ENCODE data around the gene PNPLA4.
A peak's percentile ranks its signal among the peaks of the same experiment; 100 is the strongest.

PNPLA4 gene

DNA sequence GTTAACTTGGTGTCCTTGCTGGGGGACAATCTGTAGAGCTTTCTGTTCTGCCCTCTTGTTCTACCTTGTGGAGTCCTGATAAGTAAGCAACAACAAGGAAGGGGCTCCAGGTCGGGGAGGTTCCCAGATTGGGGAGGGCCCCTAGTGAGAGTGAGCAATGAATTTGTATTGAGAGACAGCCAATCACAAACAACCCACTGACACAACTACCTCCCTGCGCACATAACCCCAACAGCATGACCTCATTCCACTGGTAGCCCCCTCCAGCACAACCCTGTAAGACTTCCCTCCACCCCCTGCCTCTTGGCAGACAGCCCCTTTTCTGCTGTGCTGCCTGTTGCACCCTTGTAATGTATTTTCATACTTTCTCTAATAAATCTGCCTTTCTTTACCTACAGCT lies 19.7 kb upstream of the PNPLA4 start:
- TF ChIP-seq EZH2 (IDR thresholded peaks at IDR 0.05) (no peak), POLR2AphosphoS5 (IDR thresholded peaks at IDR 0.05; ENCODE audit: borderline replicate concordance, low read depth, low read length) (no peak), FOXP2 (optimal IDR thresholded peaks at IDR 0.05; ENCODE audit: control extremely low read depth, extremely low read length, insufficient read depth) (no peak)
- no peak overlapping the region for H3K9ac ChIP-seq (ENCODE audit: insufficient read length)
- DNase-seq (ENCODE audit: low read depth, low spot score) = no peak

GRCh38 chrX:7943600-7944245 lies 16.5 kb upstream of the PNPLA4 start:
- no peak for DNase-seq (ENCODE audit: low read depth, low spot score)
- Histone ChIP-seq H3K4me3 (no peak overlapping the region), H3K36me3 (ENCODE audit: insufficient read depth, low read length) (no peaks in the 10 kb centered on the region), H3K9ac (ENCODE audit: insufficient read length) (no peak overlapping the region), H3K27ac (no peak overlapping the region), H3K9me3 (ENCODE audit: low read depth, low read length) (no peaks in the 10 kb centered on the region)
- no peak for TF ChIP-seq POLR2AphosphoS5 (IDR thresholded peaks at IDR 0.05; ENCODE audit: borderline replicate concordance, low read depth, low read length)
- TF ChIP-seq FOXP2 (optimal IDR thresholded peaks at IDR 0.05; ENCODE audit: control extremely low read depth, extremely low read length, insufficient read depth) = no peak
- no peak for TF ChIP-seq EZH2 (IDR thresholded peaks at IDR 0.05)

More for the DNA sequence above, 19.7 kb upstream of the PNPLA4 start:
- H3K27ac ChIP-seq = no peak overlapping the region
- no peak overlapping the region for H3K4me3 ChIP-seq
- no peaks in the 10 kb centered on the region for H3K9me3 ChIP-seq (ENCODE audit: low read depth, low read length)
- no peaks in the 10 kb centered on the region for H3K36me3 ChIP-seq (ENCODE audit: insufficient read depth, low read length)

DNA sequence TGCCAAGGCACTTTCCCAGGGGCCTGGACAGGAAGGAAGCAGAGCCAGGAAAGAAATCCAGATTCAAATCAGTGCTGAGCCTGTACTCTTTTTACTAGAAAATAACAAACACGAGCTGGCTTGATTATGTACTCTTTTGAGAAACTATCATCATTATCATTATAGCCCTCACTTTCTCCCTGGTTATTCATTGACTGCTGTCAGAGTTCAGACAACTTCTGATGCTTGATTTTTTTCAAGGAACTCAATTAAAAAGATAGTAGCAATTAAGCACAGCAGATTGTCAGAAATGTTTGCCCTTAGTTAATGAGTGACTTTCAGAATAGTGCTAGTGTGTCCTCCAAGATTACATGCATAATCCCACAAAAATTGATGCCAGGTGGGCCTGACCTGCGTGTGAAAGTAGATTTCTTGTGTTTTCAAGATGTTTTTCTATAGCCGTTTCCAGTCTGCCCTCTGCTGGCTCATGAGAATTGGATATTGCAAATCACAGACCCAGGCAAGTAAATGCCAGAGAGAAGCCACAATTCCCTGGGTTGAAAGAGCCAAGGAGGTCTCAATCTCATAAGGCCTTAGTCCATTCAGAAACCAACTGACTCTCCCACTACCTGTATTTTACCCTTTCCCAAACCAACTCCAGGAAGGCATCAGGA lies 14.3 kb upstream of the PNPLA4 start:
- no peak overlapping the region for H3K9ac ChIP-seq (ENCODE audit: insufficient read length)
- DNase-seq (ENCODE audit: low read depth, low spot score) = peak; percentile 48
- H3K27ac ChIP-seq = no peak overlapping the region
- TF ChIP-seq POLR2AphosphoS5 (IDR thresholded peaks at IDR 0.05; ENCODE audit: borderline replicate concordance, low read depth, low read length) = no peak
- TF ChIP-seq EZH2 (IDR thresholded peaks at IDR 0.05) = no peak
- TF ChIP-seq FOXP2 (optimal IDR thresholded peaks at IDR 0.05; ENCODE audit: control extremely low read depth, extremely low read length, insufficient read depth) = no peak
- no peaks in the 10 kb centered on the region for H3K36me3 ChIP-seq (ENCODE audit: insufficient read depth, low read length)
- H3K4me3 ChIP-seq = no peak overlapping the region
- no peaks in the 10 kb centered on the region for H3K9me3 ChIP-seq (ENCODE audit: low read depth, low read length)

GRCh38 chrX:7934026-7934425 lies 6.8 kb upstream of the PNPLA4 start:
- no peak overlapping the region for H3K9ac ChIP-seq (ENCODE audit: insufficient read length)
- TF ChIP-seq EZH2 (IDR thresholded peaks at IDR 0.05) (no peak), POLR2AphosphoS5 (IDR thresholded peaks at IDR 0.05; ENCODE audit: borderline replicate concordance, low read depth, low read length) (no peak), FOXP2 (optimal IDR thresholded peaks at IDR 0.05; ENCODE audit: control extremely low read depth, extremely low read length, insufficient read depth) (no peak)
- H3K27ac ChIP-seq = no peak overlapping the region
- H3K9me3 ChIP-seq (ENCODE audit: low read depth, low read length) = no peaks in the 10 kb centered on the region
- H3K36me3 ChIP-seq (ENCODE audit: insufficient read depth, low read length) = no peaks in the 10 kb centered on the region
- H3K4me3 ChIP-seq = no peak overlapping the region
- DNase-seq (ENCODE audit: low read depth, low spot score) = no peak

DNA sequence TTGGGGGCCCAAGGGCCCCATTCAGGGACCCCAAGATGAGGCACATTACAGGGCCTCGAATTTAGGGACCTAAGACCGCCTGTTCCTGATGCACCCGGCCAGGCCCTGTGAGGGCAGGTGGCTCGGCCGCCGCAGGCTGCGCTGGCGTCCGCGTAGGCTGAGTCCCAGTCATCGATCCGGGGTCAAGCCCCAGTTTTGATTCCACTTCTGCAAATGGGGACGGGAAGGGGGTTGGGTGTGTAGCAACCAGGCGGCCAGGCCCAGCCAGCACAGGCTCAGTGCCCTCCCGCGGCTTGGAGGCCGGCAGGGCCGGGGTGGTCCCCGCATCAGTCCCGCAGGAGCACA lies 327 bp downstream of the PNPLA4 start:
- H3K9ac ChIP-seq (ENCODE audit: insufficient read length) = no peak overlapping the region
- TF ChIP-seq POLR2AphosphoS5 (IDR thresholded peaks at IDR 0.05; ENCODE audit: borderline replicate concordance, low read depth, low read length) (no peak), EZH2 (IDR thresholded peaks at IDR 0.05) (no peak), FOXP2 (optimal IDR thresholded peaks at IDR 0.05; ENCODE audit: control extremely low read depth, extremely low read length, insufficient read depth) (no peak)

DNA sequence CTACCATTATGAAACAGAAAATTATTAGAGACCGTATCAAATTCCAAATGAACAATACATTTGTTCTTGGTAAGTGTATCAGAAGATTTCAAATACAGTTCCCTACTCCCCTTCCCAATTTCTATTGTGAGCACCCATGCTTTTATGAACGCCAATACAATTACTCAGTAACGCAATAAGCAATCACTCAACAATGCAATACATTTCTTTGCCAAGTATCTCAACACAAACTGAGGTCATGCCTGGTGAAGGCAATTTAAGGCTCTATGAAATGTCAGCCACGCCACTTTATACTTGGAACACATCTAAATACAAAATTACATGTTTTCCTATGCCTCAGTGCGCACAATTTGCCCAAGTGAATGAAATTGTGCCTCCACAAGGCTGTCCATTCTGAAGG lies 712 bp downstream of the PNPLA4 start:
- Histone ChIP-seq H3K9ac (ENCODE audit: insufficient read length) (no peak overlapping the region), H3K4me3 (no peak overlapping the region), H3K9me3 (ENCODE audit: low read depth, low read length) (no peaks in the 10 kb centered on the region), H3K27ac (no peak overlapping the region), H3K36me3 (ENCODE audit: insufficient read depth, low read length) (no peaks in the 10 kb centered on the region)
- TF ChIP-seq POLR2AphosphoS5 (IDR thresholded peaks at IDR 0.05; ENCODE audit: borderline replicate concordance, low read depth, low read length) (no peak), EZH2 (IDR thresholded peaks at IDR 0.05) (no peak), FOXP2 (optimal IDR thresholded peaks at IDR 0.05; ENCODE audit: control extremely low read depth, extremely low read length, insufficient read depth) (no peak)
- no peak for DNase-seq (ENCODE audit: low read depth, low spot score)

More for the DNA sequence above, 327 bp downstream of the PNPLA4 start:
- no peak for DNase-seq (ENCODE audit: low read depth, low spot score)
- no peak overlapping the region for H3K27ac ChIP-seq
- no peaks in the 10 kb centered on the region for H3K9me3 ChIP-seq (ENCODE audit: low read depth, low read length)
- no peak overlapping the region for H3K4me3 ChIP-seq
- H3K36me3 ChIP-seq (ENCODE audit: insufficient read depth, low read length) = no peaks in the 10 kb centered on the region

DNA sequence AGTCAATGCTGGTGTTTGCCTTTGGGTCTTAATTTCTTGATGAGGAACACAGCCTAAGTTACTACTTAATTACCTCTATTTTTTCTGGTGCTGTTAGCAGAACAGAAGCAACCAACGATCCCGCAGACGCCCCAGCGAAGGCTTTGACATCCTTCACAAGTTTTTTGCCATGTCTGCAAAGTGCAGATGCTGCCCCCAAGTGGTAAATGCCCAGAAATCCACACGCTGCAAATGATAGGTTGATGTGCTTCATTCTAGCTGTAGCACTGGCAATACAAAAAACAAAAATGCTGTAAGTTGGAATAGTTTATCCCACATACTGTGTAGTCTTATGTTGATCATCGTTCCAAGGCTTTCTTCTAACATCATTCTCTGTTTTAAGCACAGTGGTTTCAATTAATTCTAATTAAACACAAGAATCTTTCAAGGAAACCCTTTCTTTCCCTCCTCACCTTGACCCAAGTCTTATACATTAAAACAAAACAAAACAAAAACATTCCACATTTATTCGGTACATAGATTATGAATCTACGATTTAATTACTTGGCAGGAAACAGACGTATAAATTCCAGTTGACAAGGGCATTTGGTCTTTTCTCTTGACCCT lies 1.2 kb downstream of the PNPLA4 start:
- DNase-seq (ENCODE audit: low read depth, low spot score) = peak; percentile 66
- Histone ChIP-seq H3K9ac (ENCODE audit: insufficient read length) (no peak overlapping the region), H3K9me3 (ENCODE audit: low read depth, low read length) (no peaks in the 10 kb centered on the region), H3K4me3 (0 out of 2 replicates have a peak overlapping the region, but pooled peaks have one; percentile 22), H3K36me3 (ENCODE audit: insufficient read depth, low read length) (no peaks in the 10 kb centered on the region), H3K27ac (peak overlapping the region; percentile 44; the same call in 1 of the 2 replicates)
- no peak for TF ChIP-seq FOXP2 (optimal IDR thresholded peaks at IDR 0.05; ENCODE audit: control extremely low read depth, extremely low read length, insufficient read depth)
- TF ChIP-seq EZH2 (IDR thresholded peaks at IDR 0.05) = no peak

GRCh38 chrX:7921750-7922149 lies 5.5 kb downstream of the PNPLA4 start:
- Histone ChIP-seq H3K27ac (no peak overlapping the region), H3K4me3 (no peak overlapping the region), H3K9me3 (ENCODE audit: low read depth, low read length) (no peaks in the 10 kb centered on the region), H3K36me3 (ENCODE audit: insufficient read depth, low read length) (no peaks in the 10 kb centered on the region), H3K9ac (ENCODE audit: insufficient read length) (no peak overlapping the region)
- DNase-seq (ENCODE audit: low read depth, low spot score) = no peak
- TF ChIP-seq FOXP2 (optimal IDR thresholded peaks at IDR 0.05; ENCODE audit: control extremely low read depth, extremely low read length, insufficient read depth) = no peak
- TF ChIP-seq POLR2AphosphoS5 (IDR thresholded peaks at IDR 0.05; ENCODE audit: borderline replicate concordance, low read depth, low read length) = no peak
- TF ChIP-seq EZH2 (IDR thresholded peaks at IDR 0.05) = no peak
